SK-N-SH (cell line): ENCODE data around the gene SCN3B. TPM values are rescaled to one million over a fixed set of nuclear protein-coding genes. Genes with fewer than 3 reads are reported as not detected.

ENCODE experiments used
- CTCF ChIA-PET: fragments of 300-600, 350-600 bp; formaldehyde crosslinking; extraction: SDS; loops from one replicate; lab custom pipeline; 2021; lab: Yijun Ruan, JAX
- POLR2A ChIA-PET: fragments of 350-600 bp; sonication (Branson Sonifier 250); formaldehyde crosslinking; extraction: SDS; loops from one replicate; lab custom pipeline; 2020; ENCODE audit warnings: antibody characterized with exemption, inconsistent platforms; lab: Yijun Ruan, JAX
- DNase-seq: peaks from one replicate; pipeline ENCODE4 v3.0.0; 2012
- H2AFZ ChIP-seq: fragments of 200-600 bp; sonication (generic); 2 replicates; pipeline ENCODE4 v1.8.1; 2016; ENCODE audit warnings: antibody characterized with exemption, mild to moderate bottlenecking, low read depth
- H3F3A ChIP-seq: fragments of 200-600 bp; sonication (generic); replicated peaks from 2 replicates; pipeline ENCODE3; 2016; ENCODE audit warnings: antibody characterized with exemption, mild to moderate bottlenecking; ENCODE audit not compliant: insufficient read depth
- H3K27ac ChIP-seq, 2 experiments: fragments of 200-500 bp in 1 of 2; fragments of 200-600 bp in 1 of 2; sonication (Bioruptor generic) in 1 of 2; sonication (generic), shearing (Covaris generic) in 1 of 2; 2 replicates each; pipeline versions ENCODE4 v1.5.1 to v1.6.1; 2014 to 2016; ENCODE audit warnings: low read depth in 2 of 2, inconsistent platforms in 1 of 2, low read length in 1 of 2, mild to moderate bottlenecking in 1 of 2, mixed read lengths in 1 of 2
- H3K27me3 ChIP-seq: fragments of 200-600 bp; sonication (generic), shearing (Covaris generic); 2 replicates; pipeline ENCODE4 v1.6.1; 2016; ENCODE audit warnings: mixed run types; ENCODE audit not compliant: insufficient read depth
- H3K36me3 ChIP-seq, 2 experiments: fragments of 200-500 bp in 1 of 2; fragments of 200-600 bp in 1 of 2; sonication (Bioruptor generic) in 1 of 2; sonication (generic) in 1 of 2; replicated peaks in 1 of 2; 2 replicates each; pipeline versions ENCODE3 to v1.5.1; 2014 to 2016; ENCODE audit warnings: low read length in 1 of 2, mild to moderate bottlenecking in 1 of 2; ENCODE audit not compliant: insufficient read depth in 2 of 2, control insufficient read depth in 1 of 2
- H3K4me1 ChIP-seq, 2 experiments: fragments of 200-500 bp in 1 of 2; fragments of 200-600 bp in 1 of 2; sonication (Bioruptor generic) in 1 of 2; sonication (generic), shearing (Covaris generic) in 1 of 2; 2 replicates each; pipeline versions ENCODE4 v1.5.1 to v1.6.1; 2014 to 2016; ENCODE audit warnings: low read depth in 1 of 2, low read length in 1 of 2, mixed run types in 1 of 2; ENCODE audit not compliant: insufficient read depth in 2 of 2, control insufficient read depth in 1 of 2
- H3K4me2 ChIP-seq: fragments of 200-600 bp; sonication (generic), shearing (Covaris generic); 2 replicates; pipeline ENCODE4 v1.6.1; 2017; ENCODE audit warnings: mixed run types
- H3K4me3 ChIP-seq, 2 experiments: fragments of 200-500 bp in 1 of 2; fragments of 200-600 bp in 1 of 2; sonication (Bioruptor generic) in 1 of 2; sonication (generic), shearing (Covaris generic) in 1 of 2; 2 replicates each; pipeline versions ENCODE4 v1.5.1 to v1.8.1; 2014 to 2016; ENCODE audit warnings: low read depth in 2 of 2, inconsistent platforms in 1 of 2, low read length in 1 of 2, mild to moderate bottlenecking in 1 of 2, mixed read lengths in 1 of 2, moderate library complexity in 1 of 2
- H3K79me2 ChIP-seq: fragments of 200-600 bp; sonication (generic); 2 replicates; pipeline ENCODE4 v1.8.1; 2017; ENCODE audit warnings: mild to moderate bottlenecking; ENCODE audit not compliant: insufficient read depth
- H3K9ac ChIP-seq: fragments of 200-600 bp; sonication (generic); 2 replicates; pipeline ENCODE4 v1.6.1; 2017; ENCODE audit warnings: mixed run types
- H3K9me2 ChIP-seq: fragments of 200-600 bp; sonication (generic); 2 replicates; pipeline ENCODE4 v1.6.1; 2017; ENCODE audit warnings: mixed run types
- H3K9me3 ChIP-seq: fragments of 200-600 bp; sonication (generic); 2 replicates; pipeline ENCODE4 v1.6.1; 2017; ENCODE audit warnings: mixed run types, mild to moderate bottlenecking, moderate library complexity
- H4K20me1 ChIP-seq: fragments of 200-600 bp; sonication (generic); 2 replicates; pipeline ENCODE4 v1.6.1; 2017; ENCODE audit warnings: mild to moderate bottlenecking, mixed run types; ENCODE audit not compliant: insufficient read depth
- CHD2 ChIP-seq: fragments of 150-350 bp; IDR thresholded peaks from 2 replicates; pipeline ENCODE4 v1.6.1; 2018; ENCODE audit warnings: low read length; ENCODE audit not compliant: partially characterized antibody
- EZH2phosphoT487 ChIP-seq: fragments of 200-600 bp; sonication (generic); IDR thresholded peaks from 2 replicates; pipeline ENCODE4 v1.6.1; 2017; ENCODE audit warnings: low read depth, mixed run types, mild to moderate bottlenecking, antibody characterized with exemption, moderate library complexity, borderline replicate concordance
- FOSL2 ChIP-seq: IDR thresholded peaks from 2 replicates; pipeline ENCODE4 v1.4.0; 2012; ENCODE audit warnings: low read depth, mild to moderate bottlenecking, moderate library complexity, borderline replicate concordance
- FOXJ3 ChIP-seq: sonication (generic); formaldehyde crosslinking; IDR thresholded peaks from 2 replicates; pipeline ENCODE4 v1.5.1; 2020; ENCODE audit warnings: mild to moderate bottlenecking, missing genetic modification reagents
- GABPA ChIP-seq: IDR thresholded peaks from 2 replicates; pipeline ENCODE4 v1.4.0; 2012; ENCODE audit warnings: low read depth, mild to moderate bottlenecking
- JUND ChIP-seq: IDR thresholded peaks from 2 replicates; pipeline ENCODE4 v1.4.0; 2012
- MEF2A ChIP-seq: IDR thresholded peaks from 2 replicates; pipeline ENCODE4 v1.4.0; 2012; ENCODE audit warnings: low read depth, borderline replicate concordance
- MXI1 ChIP-seq: IDR thresholded peaks from 2 replicates; pipeline ENCODE4 v1.6.1; 2012; ENCODE audit warnings: mild to moderate bottlenecking, low read depth, low read length, improper control_type of control experiment
- NFIC ChIP-seq: IDR thresholded peaks from 2 replicates; pipeline ENCODE4 v1.4.0; 2012; ENCODE audit warnings: borderline replicate concordance
- RFX5 ChIP-seq: IDR thresholded peaks from 2 replicates; pipeline ENCODE4 v1.6.1; 2012; ENCODE audit warnings: mild to moderate bottlenecking, improper control_type of control experiment, low read length
- SMC3 ChIP-seq: IDR thresholded peaks from 2 replicates; pipeline ENCODE4 v1.6.1; 2012; ENCODE audit warnings: low read depth, low read length, improper control_type of control experiment
- TAF1 ChIP-seq: IDR thresholded peaks from 2 replicates; pipeline ENCODE4 v1.6.1; 2012; ENCODE audit warnings: low read depth, mild to moderate bottlenecking, low read length, moderate library complexity, borderline replicate concordance
- WGBS: methylation state at CpG from one replicate; pipeline ENCODE4 v1.1.6; 2017; ENCODE audit warnings: low lambda C conversion rate; 5-methylcytosine and 5-hydroxymethylcytosine counted together
- polyA plus RNA-seq, 3 experiments: library from polyadenylated mRNA; depleted of rRNA; stranded (reverse); fragments of >200 nt; gene quantifications; 2 replicates each; pipeline ENCODE4 v1.2.3, GENCODE V29; 2012
- TF ChIP-seq, protein P1 (sequence below): fragments of 150-350 bp; IDR thresholded peaks from 2 replicates; pipeline ENCODE4 v1.6.1; 2017; ENCODE audit warnings: antibody characterized with exemption, low read length, low read depth, borderline replicate concordance
- TF ChIP-seq, protein P2 (sequence below): IDR thresholded peaks from 2 replicates; pipeline ENCODE4 v1.4.0; 2012; ENCODE audit warnings: low read depth, borderline replicate concordance
- TF ChIP-seq, protein P3 (sequence below): IDR thresholded peaks from 2 replicates; pipeline ENCODE4; 2012
- TF ChIP-seq, protein P4 (sequence below): fragments of 150-350 bp; IDR thresholded peaks from 2 replicates; pipeline ENCODE4 v1.6.1; 2016; ENCODE audit warnings: mild to moderate bottlenecking, low read depth, low read length
- TF ChIP-seq, protein P5 (sequence below): IDR thresholded peaks from 2 replicates; pipeline ENCODE4 v1.4.0; 2012; ENCODE audit warnings: low read depth, borderline replicate concordance

The SCN3B gene
- polyA plus RNA-seq, 1 of the 3 experiments (the other 2 are of a cell fraction) = 0.23 TPM

DNA sequence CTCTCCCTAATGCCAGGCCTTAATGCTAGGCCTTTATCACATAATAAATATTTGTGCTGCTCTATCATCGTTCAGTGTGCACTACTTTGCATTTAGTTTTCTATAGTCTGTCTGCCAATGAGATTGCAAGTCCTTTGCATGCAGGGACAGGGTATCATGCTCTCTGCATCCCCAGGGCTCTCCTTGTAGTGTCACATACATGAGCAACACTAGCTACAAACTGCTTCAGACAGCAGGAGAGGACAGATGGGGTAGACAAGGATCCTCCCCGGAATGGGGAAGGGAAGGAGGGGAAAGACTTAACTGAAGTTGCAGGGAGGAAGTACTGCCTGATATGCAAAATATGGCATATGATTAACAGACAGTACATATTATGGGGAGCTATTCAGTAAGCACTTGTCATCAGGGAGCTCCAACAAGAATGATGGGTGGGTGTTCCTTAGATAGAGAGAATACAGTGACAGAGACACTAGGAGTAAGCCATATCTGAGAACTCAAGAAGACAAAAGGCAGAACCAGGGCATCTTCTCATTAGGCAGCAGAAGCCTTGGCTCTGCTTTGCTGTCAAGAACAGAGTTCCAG is 44.2 kb upstream of the SCN3B start:
- no peak overlapping the region for H3K9ac ChIP-seq
- H3K9me3 ChIP-seq = no peaks in the 10 kb centered on the region
- H3K36me3 ChIP-seq = no peaks in the 10 kb centered on the region
- H3K4me1 ChIP-seq = no peaks in the 10 kb centered on the region; a peak in 1 of 4 replicates
- no peaks in the 10 kb centered on the region for H4K20me1 ChIP-seq
- DNase-seq = no peak
- ChIA-PET POLR2A (no interaction called here), CTCF (interaction anchor here (0.9 to 2.3 kb wide), 6 partner anchors 9 to 59 kb away, joined by 3 to 18 read pairs (median 6); partner anchors contain the start of gene SCN3B)
- no peak overlapping the region for H3K4me3 ChIP-seq
- no peak overlapping the region for H3K4me2 ChIP-seq
- TF ChIP-seq, protein P1, sequence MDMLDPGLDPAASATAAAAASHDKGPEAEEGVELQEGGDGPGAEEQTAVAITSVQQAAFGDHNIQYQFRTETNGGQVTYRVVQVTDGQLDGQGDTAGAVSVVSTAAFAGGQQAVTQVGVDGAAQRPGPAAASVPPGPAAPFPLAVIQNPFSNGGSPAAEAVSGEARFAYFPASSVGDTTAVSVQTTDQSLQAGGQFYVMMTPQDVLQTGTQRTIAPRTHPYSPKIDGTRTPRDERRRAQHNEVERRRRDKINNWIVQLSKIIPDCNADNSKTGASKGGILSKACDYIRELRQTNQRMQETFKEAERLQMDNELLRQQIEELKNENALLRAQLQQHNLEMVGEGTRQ = no peak
- TF ChIP-seq, protein P2, sequence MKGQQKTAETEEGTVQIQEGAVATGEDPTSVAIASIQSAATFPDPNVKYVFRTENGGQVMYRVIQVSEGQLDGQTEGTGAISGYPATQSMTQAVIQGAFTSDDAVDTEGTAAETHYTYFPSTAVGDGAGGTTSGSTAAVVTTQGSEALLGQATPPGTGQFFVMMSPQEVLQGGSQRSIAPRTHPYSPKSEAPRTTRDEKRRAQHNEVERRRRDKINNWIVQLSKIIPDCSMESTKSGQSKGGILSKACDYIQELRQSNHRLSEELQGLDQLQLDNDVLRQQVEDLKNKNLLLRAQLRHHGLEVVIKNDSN = no peak
- no peak for TF ChIP-seq FOXJ3 (CRISPR knock-in tag)
- no peak for TF ChIP-seq TAF1
- TF ChIP-seq RFX5 = no peak
- no peak for TF ChIP-seq GABPA
- TF ChIP-seq, protein P3, sequence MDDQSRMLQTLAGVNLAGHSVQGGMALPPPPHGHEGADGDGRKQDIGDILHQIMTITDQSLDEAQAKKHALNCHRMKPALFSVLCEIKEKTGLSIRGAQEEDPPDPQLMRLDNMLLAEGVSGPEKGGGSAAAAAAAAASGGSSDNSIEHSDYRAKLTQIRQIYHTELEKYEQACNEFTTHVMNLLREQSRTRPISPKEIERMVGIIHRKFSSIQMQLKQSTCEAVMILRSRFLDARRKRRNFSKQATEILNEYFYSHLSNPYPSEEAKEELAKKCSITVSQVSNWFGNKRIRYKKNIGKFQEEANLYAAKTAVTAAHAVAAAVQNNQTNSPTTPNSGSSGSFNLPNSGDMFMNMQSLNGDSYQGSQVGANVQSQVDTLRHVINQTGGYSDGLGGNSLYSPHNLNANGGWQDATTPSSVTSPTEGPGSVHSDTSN = no peak
- no peak for TF ChIP-seq SMC3
- no peak for TF ChIP-seq JUND
- no peak for TF ChIP-seq EZH2phosphoT487
- TF ChIP-seq, protein P4, sequence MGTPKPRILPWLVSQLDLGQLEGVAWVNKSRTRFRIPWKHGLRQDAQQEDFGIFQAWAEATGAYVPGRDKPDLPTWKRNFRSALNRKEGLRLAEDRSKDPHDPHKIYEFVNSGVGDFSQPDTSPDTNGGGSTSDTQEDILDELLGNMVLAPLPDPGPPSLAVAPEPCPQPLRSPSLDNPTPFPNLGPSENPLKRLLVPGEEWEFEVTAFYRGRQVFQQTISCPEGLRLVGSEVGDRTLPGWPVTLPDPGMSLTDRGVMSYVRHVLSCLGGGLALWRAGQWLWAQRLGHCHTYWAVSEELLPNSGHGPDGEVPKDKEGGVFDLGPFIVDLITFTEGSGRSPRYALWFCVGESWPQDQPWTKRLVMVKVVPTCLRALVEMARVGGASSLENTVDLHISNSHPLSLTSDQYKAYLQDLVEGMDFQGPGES = no peak
- TF ChIP-seq MEF2A = no peak
- TF ChIP-seq FOSL2 = no peak
- TF ChIP-seq, protein P5, sequence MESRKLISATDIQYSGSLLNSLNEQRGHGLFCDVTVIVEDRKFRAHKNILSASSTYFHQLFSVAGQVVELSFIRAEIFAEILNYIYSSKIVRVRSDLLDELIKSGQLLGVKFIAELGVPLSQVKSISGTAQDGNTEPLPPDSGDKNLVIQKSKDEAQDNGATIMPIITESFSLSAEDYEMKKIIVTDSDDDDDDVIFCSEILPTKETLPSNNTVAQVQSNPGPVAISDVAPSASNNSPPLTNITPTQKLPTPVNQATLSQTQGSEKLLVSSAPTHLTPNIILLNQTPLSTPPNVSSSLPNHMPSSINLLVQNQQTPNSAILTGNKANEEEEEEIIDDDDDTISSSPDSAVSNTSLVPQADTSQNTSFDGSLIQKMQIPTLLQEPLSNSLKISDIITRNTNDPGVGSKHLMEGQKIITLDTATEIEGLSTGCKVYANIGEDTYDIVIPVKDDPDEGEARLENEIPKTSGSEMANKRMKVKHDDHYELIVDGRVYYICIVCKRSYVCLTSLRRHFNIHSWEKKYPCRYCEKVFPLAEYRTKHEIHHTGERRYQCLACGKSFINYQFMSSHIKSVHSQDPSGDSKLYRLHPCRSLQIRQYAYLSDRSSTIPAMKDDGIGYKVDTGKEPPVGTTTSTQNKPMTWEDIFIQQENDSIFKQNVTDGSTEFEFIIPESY = no peak
- TF ChIP-seq NFIC = no peak
- TF ChIP-seq CHD2 = no peak
- no peak for TF ChIP-seq MXI1
- no peaks in the 10 kb centered on the region for H3F3A ChIP-seq
- no peak overlapping the region for H2AFZ ChIP-seq
- no peak overlapping the region for H3K27ac ChIP-seq
- no peaks in the 10 kb centered on the region for H3K9me2 ChIP-seq
- peaks cover 11% of the 10 kb centered on the region; the same call in 1 of the 2 replicates for H3K27me3 ChIP-seq
- H3K79me2 ChIP-seq = no peaks in the 10 kb centered on the region
- 34% methylated on average over 2 of the region's 2 CpGs for WGBS
